Upper lobe of left lung (tissue), 6 donors: ENCODE data around the gene CEACAM7. TPM values are rescaled to one million over a fixed set of nuclear protein-coding genes. Genes with fewer than 3 reads are reported as not detected.

Source experiments
- ATAC-seq, 2 donors: fragments of 200-7000 bp; cut with Tn5 transposase; one replicate each; pipeline ENCODE4 v1.9.1; 2022; ENCODE audit warnings: mild to moderate bottlenecking in 2 of 2, moderate library complexity in 2 of 2; ENCODE audit not compliant: low FRiP score in 2 of 2
- DNase-seq, 2 donors: peaks; one replicate each; pipeline ENCODE4 v3.0.0-alpha.2; 2019 to 2020
- H3K27ac ChIP-seq, 4 donors: fragments of 200-600 bp; sonication (generic); one replicate each; pipeline ENCODE4 v1.5.1; 2016 to 2019
- H3K27me3 ChIP-seq, 4 donors: fragments of 200-600 bp; sonication (generic); one replicate each; pipeline ENCODE4 v1.5.1; 2017 to 2019
- H3K36me3 ChIP-seq, 4 donors: fragments of 200-600 bp; sonication (generic); one replicate each; pipeline ENCODE4 v1.5.1; 2016 to 2019
- H3K4me1 ChIP-seq, 4 donors: fragments of 200-600 bp; sonication (generic); one replicate each; pipeline ENCODE4 v1.5.1; 2018 to 2019
- H3K4me3 ChIP-seq, 4 donors: fragments of 200-600 bp; sonication (generic); one replicate each; pipeline ENCODE4 v1.5.1; 2017 to 2019; ENCODE audit warnings: mild to moderate bottlenecking in 2 of 4, moderate library complexity in 1 of 4
- H3K9me3 ChIP-seq, 4 donors: fragments of 200-600 bp; sonication (generic); one replicate each; pipeline ENCODE4 v1.5.1; 2018 to 2019
- CTCF ChIP-seq, 6 experiments: fragments of 450-650 bp in 4 of 6; fragments of 200-600 bp in 2 of 6; sonication (generic) in 2 of 6; IDR thresholded peaks; one replicate each; pipeline ENCODE4 v1.5.1; 2016 to 2019; ENCODE audit warnings: antibody characterized with exemption in 6 of 6
- EP300 ChIP-seq, 4 donors: sonication (generic); formaldehyde crosslinking; IDR thresholded peaks; one replicate each; pipeline ENCODE4 v1.5.1; 2017; ENCODE audit warnings: antibody characterized with exemption in 4 of 4, control low read depth in 2 of 4
- POLR2A ChIP-seq, 4 donors: fragments of 450-650 bp; IDR thresholded peaks; one replicate each; pipeline ENCODE4 v1.5.1; 2016 to 2017; ENCODE audit warnings: antibody characterized with exemption in 4 of 4, mild to moderate bottlenecking in 2 of 4
- POLR2AphosphoS5 ChIP-seq, 2 donors: sonication (generic); formaldehyde crosslinking; IDR thresholded peaks; one replicate each; pipeline ENCODE4 v1.5.1; 2017; ENCODE audit warnings: antibody characterized with exemption in 2 of 2
- WGBS, 2 donors: methylation state at CpG; one replicate each; pipeline ENCODE4 v1.1.5; 2017 to 2018; 5-methylcytosine and 5-hydroxymethylcytosine counted together
- total RNA-seq, 6 donors: library from RNA; depleted of rRNA in 4 of 6; stranded (reverse); fragments of >200 nt in 4 of 6; gene quantifications; one replicate each; pipeline versions ENCODE4 v1.1.0 to v1.2.1, GENCODE V29; 2016 to 2021
- donor health status: DM: no; HTN: no; CAD: no; lungs with moderate emphysema.
- donor health status: DM: no; HTN: yes; CAD: no; lungs with severe emphysema.

The CEACAM7 gene
- total RNA-seq, 6 donors from 2014 or later: 0.23 to 0.30 (median 0.27) TPM; not detected in 3

GRCh38 chr19:41688687-41689086, 617 bp upstream of the CEACAM7 start:
- Histone ChIP-seq H3K4me1 (no peaks in the 10 kb centered on the region), H3K36me3 (no peaks in the 10 kb centered on the region), H3K27ac (no peak overlapping the region), H3K9me3 (no peaks in the 10 kb centered on the region), H3K27me3 (no peaks in the 10 kb centered on the region), H3K4me3 (no peak overlapping the region)
- no peak for DNase-seq
- ATAC-seq: no peak
- TF ChIP-seq CTCF (IDR thresholded peaks at IDR 0.05): no peak
- WGBS, 2 donors: 53 to 70% methylated on average over 4 of the region's 4 CpGs

- no peak for ATAC-seq
- no peaks in the 10 kb centered on the region for H3K9me3 ChIP-seq
- DNase-seq: no peak
- H3K27me3 ChIP-seq: no peaks in the 10 kb centered on the region
- H3K4me1 ChIP-seq: no peaks in the 10 kb centered on the region
- TF ChIP-seq EP300 (IDR thresholded peaks at IDR 0.05) (no peak), CTCF (IDR thresholded peaks at IDR 0.05) (no peak), POLR2AphosphoS5 (IDR thresholded peaks at IDR 0.05) (no peak), POLR2A (IDR thresholded peaks at IDR 0.05) (no peak)
- H3K36me3 ChIP-seq: no peaks in the 10 kb centered on the region
- no peak overlapping the region for H3K4me3 ChIP-seq
- 82 to 88% methylated on average over 3 of the region's 3 CpGs for WGBS, 2 donors
- no peak overlapping the region for H3K27ac ChIP-seq
Measured at GRCh38 chr19:41687419-41687818, 651 bp downstream of the CEACAM7 start.

- no peak for TF ChIP-seq POLR2A (IDR thresholded peaks at IDR 0.05)
- no peak for TF ChIP-seq EP300 (IDR thresholded peaks at IDR 0.05)
- no peak for TF ChIP-seq POLR2AphosphoS5 (IDR thresholded peaks at IDR 0.05)
- no peak for TF ChIP-seq CTCF (IDR thresholded peaks at IDR 0.05)
- Histone ChIP-seq H3K27ac (no peak overlapping the region), H3K4me1 (no peaks in the 10 kb centered on the region), H3K36me3 (no peaks in the 10 kb centered on the region), H3K9me3 (no peaks in the 10 kb centered on the region), H3K27me3 (no peaks in the 10 kb centered on the region), H3K4me3 (no peak overlapping the region)
- peak in 1 of 2 donors; percentile 41 for ATAC-seq
- DNase-seq: no peak
- 35 to 54% methylated on average over 5 to 6 of the region's 6 CpGs for WGBS, 2 donors
Measured at GRCh38 chr19:41682437-41682836, 5.6 kb downstream of the CEACAM7 start.

GRCh38 chr19:41671486-41671885, 16.6 kb downstream of the CEACAM7 start:
- TF ChIP-seq CTCF (IDR thresholded peaks at IDR 0.05) (no peak), POLR2AphosphoS5 (IDR thresholded peaks at IDR 0.05) (no peak), EP300 (IDR thresholded peaks at IDR 0.05) (no peak), POLR2A (IDR thresholded peaks at IDR 0.05) (no peak)
- no peaks in the 10 kb centered on the region for H3K4me1 ChIP-seq
- H3K9me3 ChIP-seq: peaks cover 0 to 3% (median under 1%) of the 10 kb centered on the region in 4 donors
- no peak overlapping the region for H3K27ac ChIP-seq
- ATAC-seq: no peak
- H3K27me3 ChIP-seq: no peaks in the 10 kb centered on the region
- no peak overlapping the region for H3K4me3 ChIP-seq
- no peak for DNase-seq
- whole genome bisulfite sequencing, 2 donors: 66 to 73% methylated on average over 5 of the region's 5 CpGs
- no peaks in the 10 kb centered on the region for H3K36me3 ChIP-seq

- DNase-seq (no peak), ATAC-seq (no peak)
- Histone ChIP-seq H3K9me3 (peaks cover 7 to 10% (median 8%) of the 10 kb centered on the region in 4 donors), H3K27me3 (no peaks in the 10 kb centered on the region), H3K4me3 (no peak overlapping the region), H3K4me1 (no peaks in the 10 kb centered on the region), H3K27ac (no peak overlapping the region), H3K36me3 (no peaks in the 10 kb centered on the region)
- TF ChIP-seq POLR2A (IDR thresholded peaks at IDR 0.05): no peak
- TF ChIP-seq EP300 (IDR thresholded peaks at IDR 0.05): no peak
- no peak for TF ChIP-seq CTCF (IDR thresholded peaks at IDR 0.05)
- TF ChIP-seq POLR2AphosphoS5 (IDR thresholded peaks at IDR 0.05): no peak
Measured at GRCh38 chr19:41670755-41671154, 17.3 kb downstream of the CEACAM7 start.
